ENCODE measurements around the gene DLST.

DNA sequence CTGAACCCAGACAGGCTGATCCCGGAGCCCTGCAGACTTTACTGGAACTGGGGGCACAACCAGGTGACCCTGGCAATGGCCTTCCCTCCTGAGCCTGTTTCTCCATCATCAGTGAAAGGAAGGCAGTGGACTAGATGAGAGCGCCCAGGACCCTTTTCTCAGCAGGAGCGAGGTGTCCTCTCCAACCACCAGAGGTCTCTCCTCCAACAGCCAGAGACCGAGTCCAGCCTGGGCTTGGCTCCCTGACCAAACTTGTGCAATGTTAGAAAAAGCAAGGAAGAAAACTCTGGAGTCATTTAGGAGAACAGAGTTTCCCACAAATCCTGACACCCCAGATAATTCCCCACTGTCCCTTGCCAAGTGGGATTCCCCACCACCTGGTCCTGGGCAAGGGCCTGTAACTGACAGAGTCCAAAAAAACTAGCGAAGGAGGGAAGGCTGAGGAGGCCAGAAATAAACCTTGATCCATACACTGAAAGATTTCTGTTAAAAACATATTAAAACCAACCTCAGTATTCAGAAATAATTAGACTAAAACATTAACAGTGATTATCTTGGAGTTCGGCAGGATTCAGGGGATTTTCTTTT, 32.4 kb downstream of the DLST start:
- TF ChIP-seq, protein P1, sequence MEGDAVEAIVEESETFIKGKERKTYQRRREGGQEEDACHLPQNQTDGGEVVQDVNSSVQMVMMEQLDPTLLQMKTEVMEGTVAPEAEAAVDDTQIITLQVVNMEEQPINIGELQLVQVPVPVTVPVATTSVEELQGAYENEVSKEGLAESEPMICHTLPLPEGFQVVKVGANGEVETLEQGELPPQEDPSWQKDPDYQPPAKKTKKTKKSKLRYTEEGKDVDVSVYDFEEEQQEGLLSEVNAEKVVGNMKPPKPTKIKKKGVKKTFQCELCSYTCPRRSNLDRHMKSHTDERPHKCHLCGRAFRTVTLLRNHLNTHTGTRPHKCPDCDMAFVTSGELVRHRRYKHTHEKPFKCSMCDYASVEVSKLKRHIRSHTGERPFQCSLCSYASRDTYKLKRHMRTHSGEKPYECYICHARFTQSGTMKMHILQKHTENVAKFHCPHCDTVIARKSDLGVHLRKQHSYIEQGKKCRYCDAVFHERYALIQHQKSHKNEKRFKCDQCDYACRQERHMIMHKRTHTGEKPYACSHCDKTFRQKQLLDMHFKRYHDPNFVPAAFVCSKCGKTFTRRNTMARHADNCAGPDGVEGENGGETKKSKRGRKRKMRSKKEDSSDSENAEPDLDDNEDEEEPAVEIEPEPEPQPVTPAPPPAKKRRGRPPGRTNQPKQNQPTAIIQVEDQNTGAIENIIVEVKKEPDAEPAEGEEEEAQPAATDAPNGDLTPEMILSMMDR (IDR thresholded peaks at IDR 0.05) = peak; percentile 69 to 73 (median 70)
- no peak for TF ChIP-seq POLR2A (IDR thresholded peaks at IDR 0.05)
